ENCODE results near the gene C1GALT1C1. TPM values are rescaled to one million over a fixed set of nuclear protein-coding genes. Genes with fewer than 3 reads are reported as not detected.
"Not testable (repeated sequence)": the region's sequence is repeated elsewhere in the genome, so short reads cannot be mapped to it uniquely, and the experiment has no call there.

The C1GALT1C1 gene
- total RNA-seq, 4 donors from 2014 or later: 6.5 to 13.5 (median 10.2) TPM

- in situ Hi-C loops (cut with MboI; ENCODE audit: low sequenced_read_pairs in 4 of 4): loop anchor here in 1 of 4 donors (10.0 kb wide), 1 partner anchor 146 kb away; no protein-coding TSS in a partner anchor
- no peak for ATAC-seq
- DNase-seq: no peak
Observed at GRCh38 chrX:120660637-120661036, 30.8 kb upstream of the C1GALT1C1 start.

GRCh38 chrX:120653000-120653399, 23.1 kb upstream of the C1GALT1C1 start:
- ATAC-seq (no peak), DNase-seq (no peak)
- intact Hi-C loops (cut with DNase I; ENCODE audit: low total_unique reads): no loop called here
- Histone ChIP-seq H3K4me1 (no peaks in the 10 kb centered on the region), H3K4me3 (no peak overlapping the region), H3K9me3 (no peaks in the 10 kb centered on the region), H3K36me3 (no peaks in the 10 kb centered on the region), H3K27me3 (no peaks in the 10 kb centered on the region), H3K27ac (no peak overlapping the region)
- TF ChIP-seq CTCF (IDR thresholded peaks at IDR 0.05 in 4 of 5, conservative IDR thresholded peaks at IDR 0.05 in 1 of 5) (no peak), POLR2A (IDR thresholded peaks at IDR 0.05) (no peak)
- in situ Hi-C loops (cut with MboI; ENCODE audit: low sequenced_read_pairs in 4 of 4): no loop called here

More at GRCh38 chrX:120660637-120661036, 30.8 kb upstream of the C1GALT1C1 start:
- Histone ChIP-seq H3K27ac (no peak overlapping the region), H3K27me3 (no peaks in the 10 kb centered on the region), H3K36me3 (no peaks in the 10 kb centered on the region), H3K4me1 (no peaks in the 10 kb centered on the region), H3K4me3 (no peak overlapping the region), H3K9me3 (no peaks in the 10 kb centered on the region)
- no peak for TF ChIP-seq POLR2A (IDR thresholded peaks at IDR 0.05)
- TF ChIP-seq CTCF (IDR thresholded peaks at IDR 0.05 in 4 of 5, conservative IDR thresholded peaks at IDR 0.05 in 1 of 5): no peak
- intact Hi-C loops (cut with DNase I; ENCODE audit: low total_unique reads): loop anchor here (5.0 kb wide), 1 partner anchor 163 kb away; no protein-coding TSS in a partner anchor

GRCh38 chrX:120652256-120652655, 22.4 kb upstream of the C1GALT1C1 start:
- in situ Hi-C loops (cut with MboI; ENCODE audit: low sequenced_read_pairs in 4 of 4); H3K27ac ChIP-seq; ATAC-seq; intact Hi-C loops (cut with DNase I; ENCODE audit: low total_unique reads); H3K36me3 ChIP-seq; H3K27me3 ChIP-seq; H3K9me3 ChIP-seq; H3K4me3 ChIP-seq; H3K4me1 ChIP-seq; DNase-seq: not testable (repeated sequence)

DNA sequence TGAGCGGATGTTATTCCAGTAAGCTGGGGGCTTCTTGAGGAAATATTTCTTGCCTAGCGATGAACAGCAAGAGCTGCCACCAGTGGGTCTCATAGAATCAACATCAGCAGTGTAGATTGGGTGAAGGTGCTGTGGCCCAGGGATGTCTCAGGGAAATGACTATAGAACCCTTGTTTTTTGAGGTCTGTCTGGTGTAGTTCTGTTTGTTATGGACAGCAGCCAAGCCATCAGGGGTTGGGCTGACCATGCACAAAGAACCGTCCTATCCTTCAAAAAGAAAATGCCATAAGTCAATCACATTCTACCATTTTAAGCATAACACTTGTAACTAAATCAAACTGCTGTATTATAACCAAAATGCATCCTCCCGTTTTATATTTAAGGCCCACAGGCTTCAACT, 17.3 kb upstream of the C1GALT1C1 start:
- Histone ChIP-seq H3K27me3 (no peaks in the 10 kb centered on the region), H3K36me3 (no peaks in the 10 kb centered on the region), H3K4me1 (no peaks in the 10 kb centered on the region), H3K9me3 (no peaks in the 10 kb centered on the region), H3K4me3 (no peak overlapping the region), H3K27ac (no peak overlapping the region)
- in situ Hi-C loops (cut with MboI; ENCODE audit: low sequenced_read_pairs in 4 of 4) (no loop called here), intact Hi-C loops (cut with DNase I; ENCODE audit: low total_unique reads) (no loop called here)
- no peak for DNase-seq
- no peak for ATAC-seq
- TF ChIP-seq CTCF (IDR thresholded peaks at IDR 0.05 in 4 of 5, conservative IDR thresholded peaks at IDR 0.05 in 1 of 5) (no peak), POLR2A (IDR thresholded peaks at IDR 0.05) (no peak)

- ATAC-seq (no peak), DNase-seq (no peak)
- intact Hi-C loops (cut with DNase I; ENCODE audit: low total_unique reads): no loop called here
- in situ Hi-C loops (cut with MboI; ENCODE audit: low sequenced_read_pairs in 4 of 4): no loop called here
- Histone ChIP-seq H3K4me1 (no peaks in the 10 kb centered on the region), H3K27ac (no peak overlapping the region), H3K4me3 (no peak overlapping the region), H3K27me3 (no peaks in the 10 kb centered on the region), H3K36me3 (no peaks in the 10 kb centered on the region), H3K9me3 (no peaks in the 10 kb centered on the region)
- no peak for TF ChIP-seq POLR2A (IDR thresholded peaks at IDR 0.05)
Observed at GRCh38 chrX:120642871-120643270, 13.0 kb upstream of the C1GALT1C1 start.

- H3K36me3 ChIP-seq: no peaks in the 10 kb centered on the region
- no peak overlapping the region for H3K4me3 ChIP-seq
- DNase-seq (no peak), ATAC-seq (no peak)
- intact Hi-C loops (cut with DNase I; ENCODE audit: low total_unique reads) (no loop called here), in situ Hi-C loops (cut with MboI; ENCODE audit: low sequenced_read_pairs in 4 of 4) (no loop called here)
- TF ChIP-seq POLR2A (IDR thresholded peaks at IDR 0.05): no peak
- H3K4me1 ChIP-seq: no peaks in the 10 kb centered on the region
- H3K27me3 ChIP-seq: no peaks in the 10 kb centered on the region
- H3K9me3 ChIP-seq: no peaks in the 10 kb centered on the region
- no peak overlapping the region for H3K27ac ChIP-seq
Observed at GRCh38 chrX:120638619-120639018, 8.8 kb upstream of the C1GALT1C1 start.

Data from gastrocnemius medialis (tissue), 4 donors.